ENCODE measurements around the gene RGPD4. TPM values are rescaled to one million over a fixed set of nuclear protein-coding genes. Genes with fewer than 3 reads are reported as not detected.
"Not testable (repeated sequence)": the region's sequence is repeated elsewhere in the genome, so short reads cannot be mapped to it uniquely, and the experiment has no call there.

The RGPD4 gene
- polyA plus RNA-seq (2012; ENCODE audit: insufficient read length, low read depth) = not detected

GRCh38 chr2:107826749-107827148 lies at the start of gene RGPD4:
Gene RGPD4 (plus strand): TSS chr2:107826892. CDS start chr2:107827014, 122 bp downstream.
- TF ChIP-seq SIN3A (IDR thresholded peaks at IDR 0.05; ENCODE audit: borderline replicate concordance, insufficient read depth, low read length); TAF1 (IDR thresholded peaks at IDR 0.05; ENCODE audit: borderline replicate concordance, insufficient read depth, low read length); REST (IDR thresholded peaks at IDR 0.05; ENCODE audit: insufficient read depth in 1 of 2, low read depth in 2 of 2, low read length in 2 of 2): not testable (repeated sequence)

DNA sequence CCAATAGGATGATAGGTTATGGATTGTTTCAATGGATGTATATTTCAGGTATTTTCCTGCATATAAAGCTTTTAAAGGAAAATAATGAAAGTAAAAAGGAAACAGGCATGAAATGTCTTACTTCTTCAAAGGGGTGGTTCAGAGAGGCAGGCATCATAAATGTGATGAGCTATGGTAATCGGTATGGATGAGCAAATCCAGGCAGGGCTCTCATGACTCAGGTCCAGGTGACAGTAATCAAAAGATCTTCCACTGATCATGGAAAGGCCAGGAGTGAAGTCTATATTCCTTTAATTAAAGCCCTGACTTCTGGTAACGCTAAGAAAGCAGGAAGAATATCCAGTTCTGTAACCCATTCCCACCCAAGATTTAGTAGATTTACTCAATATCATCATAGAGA lies 48.7 kb upstream of the RGPD4 start:
- TF ChIP-seq FOXP2 (optimal IDR thresholded peaks at IDR 0.05; ENCODE audit: borderline replicate concordance, extremely low read depth, extremely low read length, insufficient read depth) (no peak), POLR2AphosphoS5 (IDR thresholded peaks at IDR 0.05; ENCODE audit: low read depth, low read length) (no peak)

DNA sequence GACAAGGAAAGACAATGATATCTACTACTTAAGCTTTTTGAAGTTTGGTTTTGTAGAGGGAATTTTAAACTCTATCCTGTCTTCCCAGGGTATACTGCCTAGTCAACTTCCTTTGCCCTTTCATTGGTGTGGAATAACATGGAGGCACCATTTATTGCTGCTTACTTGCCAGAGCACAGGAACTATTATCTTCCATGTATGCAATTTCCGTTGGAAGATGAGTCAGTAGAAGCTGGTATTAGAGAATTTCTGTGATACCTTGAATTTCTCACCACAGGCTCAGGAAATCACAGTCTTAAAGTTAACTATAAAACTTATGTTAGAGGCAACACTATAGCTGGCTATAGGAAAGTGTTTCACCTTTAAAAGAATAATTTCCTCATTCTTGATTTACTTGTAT lies 40.9 kb upstream of the RGPD4 start:
- TF ChIP-seq FOXP2 (optimal IDR thresholded peaks at IDR 0.05; ENCODE audit: borderline replicate concordance, extremely low read depth, extremely low read length, insufficient read depth) (no peak), REST (IDR thresholded peaks at IDR 0.05; ENCODE audit: insufficient read depth in 1 of 2, low read depth in 2 of 2, low read length in 2 of 2) (no peak), TAF1 (IDR thresholded peaks at IDR 0.05; ENCODE audit: borderline replicate concordance, insufficient read depth, low read length) (no peak), POLR2AphosphoS5 (IDR thresholded peaks at IDR 0.05; ENCODE audit: low read depth, low read length) (no peak), SIN3A (IDR thresholded peaks at IDR 0.05; ENCODE audit: borderline replicate concordance, insufficient read depth, low read length) (no peak)

DNA sequence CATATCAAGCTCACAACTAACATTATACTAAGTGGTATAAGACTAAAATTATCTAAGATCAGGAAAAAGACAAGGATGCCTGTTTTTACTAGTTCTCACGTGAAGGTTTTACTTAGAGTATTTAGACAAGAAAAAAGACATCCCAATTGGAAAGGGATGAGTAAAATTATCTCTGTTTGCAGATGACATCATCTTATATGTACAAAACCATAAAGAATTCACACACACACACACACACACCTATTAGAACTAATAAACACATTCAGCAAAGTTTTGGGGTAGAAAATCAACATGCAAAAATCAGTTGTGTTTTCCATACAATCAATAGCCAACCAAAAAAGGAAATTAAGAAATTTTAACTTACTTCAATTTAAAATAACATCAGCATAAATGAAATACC lies 35.9 kb upstream of the RGPD4 start:
- TF ChIP-seq TAF1 (IDR thresholded peaks at IDR 0.05; ENCODE audit: borderline replicate concordance, insufficient read depth, low read length) = no peak
- no peak for TF ChIP-seq REST (IDR thresholded peaks at IDR 0.05; ENCODE audit: insufficient read depth in 1 of 2, low read depth in 2 of 2, low read length in 2 of 2)
- TF ChIP-seq POLR2AphosphoS5 (IDR thresholded peaks at IDR 0.05; ENCODE audit: low read depth, low read length) = no peak
- TF ChIP-seq SIN3A (IDR thresholded peaks at IDR 0.05; ENCODE audit: borderline replicate concordance, insufficient read depth, low read length) = no peak
- no peak for TF ChIP-seq FOXP2 (optimal IDR thresholded peaks at IDR 0.05; ENCODE audit: borderline replicate concordance, extremely low read depth, extremely low read length, insufficient read depth)

DNA sequence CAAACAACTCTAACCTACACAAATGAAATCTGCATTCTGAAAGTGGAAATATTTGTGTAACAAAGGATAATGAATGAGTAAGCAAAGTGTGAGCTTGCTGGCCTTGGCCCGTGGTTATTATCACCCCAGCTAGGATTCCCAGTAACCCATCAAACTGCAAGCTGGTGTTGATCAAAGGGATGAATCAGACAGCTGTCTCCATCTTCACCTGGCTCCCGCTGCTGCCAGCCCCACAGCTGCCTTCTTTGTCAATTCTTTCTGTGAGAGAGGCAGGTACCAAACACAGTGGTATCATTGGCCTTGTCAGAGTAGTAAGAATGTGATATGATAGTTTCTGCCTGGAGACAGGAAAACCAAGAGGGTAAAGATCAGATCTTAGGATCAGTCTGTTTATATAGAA lies 25.2 kb upstream of the RGPD4 start:
- TF ChIP-seq POLR2AphosphoS5 (IDR thresholded peaks at IDR 0.05; ENCODE audit: low read depth, low read length) = no peak
- no peak for TF ChIP-seq REST (IDR thresholded peaks at IDR 0.05; ENCODE audit: insufficient read depth in 1 of 2, low read depth in 2 of 2, low read length in 2 of 2)
- no peak for TF ChIP-seq FOXP2 (optimal IDR thresholded peaks at IDR 0.05; ENCODE audit: borderline replicate concordance, extremely low read depth, extremely low read length, insufficient read depth)
- no peak for TF ChIP-seq TAF1 (IDR thresholded peaks at IDR 0.05; ENCODE audit: borderline replicate concordance, insufficient read depth, low read length)
- TF ChIP-seq SIN3A (IDR thresholded peaks at IDR 0.05; ENCODE audit: borderline replicate concordance, insufficient read depth, low read length) = no peak
